OCI-LY7 (cell line): ENCODE results near the gene DCTN3.

Experiments
- CTCF ChIP-seq: fragments of 200-600 bp; sonication (generic); conservative IDR thresholded peaks from 2 replicates; pipeline ENCODE4 v1.5.1; 2014; ENCODE audit warnings: mild to moderate bottlenecking, antibody characterized with exemption, low read length, moderate library complexity, mixed read lengths
- EZH2phosphoT487 ChIP-seq: fragments of 200-600 bp; sonication (generic); IDR thresholded peaks from 2 replicates; pipeline ENCODE4 v1.6.1; 2018; ENCODE audit warnings: low read depth, borderline replicate concordance, mild to moderate bottlenecking, mixed run types, antibody characterized with exemption, low read length, moderate library complexity, mixed read lengths

- TF ChIP-seq CTCF: no peak
- TF ChIP-seq EZH2phosphoT487: no peak
Measured at GRCh38 chr9:34651321-34651720, 31.0 kb upstream of the DCTN3 start.
